ENCODE data around the gene TRPM2. TPM values are rescaled to one million over a fixed set of nuclear protein-coding genes. Genes with fewer than 3 reads are reported as not detected.

Gene TRPM2
- total and polyA plus RNA-seq, 2 of the 8 experiments (the other 6 are each of a cell fraction or from before 2014, with no cell fraction given): 0.27 to 0.28 TPM

DNA sequence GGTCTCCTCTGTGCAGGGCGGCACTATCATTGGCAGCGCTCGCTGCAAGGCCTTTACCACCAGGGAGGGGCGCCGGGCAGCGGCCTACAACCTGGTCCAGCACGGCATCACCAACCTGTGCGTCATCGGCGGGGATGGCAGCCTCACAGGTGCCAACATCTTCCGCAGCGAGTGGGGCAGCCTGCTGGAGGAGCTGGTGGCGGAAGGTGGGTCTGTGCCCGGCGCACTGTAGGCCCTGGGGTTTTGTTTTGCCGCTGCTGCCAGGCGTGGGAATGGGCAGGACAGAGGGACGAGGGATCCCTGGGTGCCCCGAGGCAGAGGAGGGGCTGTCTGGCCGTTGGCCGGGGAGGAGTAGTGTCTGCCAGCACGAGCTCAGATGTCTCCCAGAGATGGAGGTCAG is 41.3 kb upstream of the TRPM2 start:
- H3K23ac ChIP-seq (ENCODE audit: insufficient read length): no peak overlapping the region
- POLR2A ChIA-PET (ENCODE audit: partially characterized antibody): no interaction called here

More for the DNA sequence above, 41.3 kb upstream of the TRPM2 start:
- Histone ChIP-seq H3K79me2 (ENCODE audit: control insufficient read depth in 1 of 2, insufficient read depth in 2 of 2, low read length in 2 of 2) (no peaks in the 10 kb centered on the region), H4K8ac (ENCODE audit: extremely low read depth, insufficient read depth, low read length) (no peak overlapping the region), H3K4ac (replicated peaks; ENCODE audit: insufficient read length, low read depth, low read length) (no peak overlapping the region), H3K14ac (ENCODE audit: insufficient read length) (no peak overlapping the region), H4K20me1 (replicated peaks in 1 of 2; ENCODE audit: control insufficient read depth in 1 of 2, insufficient read depth in 2 of 2, low read length in 2 of 2) (peaks cover 0 to 11% of the 10 kb centered on the region in 2 experiments), H2AK5ac (ENCODE audit: low read depth, low read length) (no peak overlapping the region), H3K9ac (replicated peaks in 1 of 4; ENCODE audit: extremely low read depth in 1 of 4, low read depth in 3 of 4, low read length in 3 of 4) (no peak overlapping the region), H2BK20ac (ENCODE audit: low read length) (no peak overlapping the region), H3K36me3 (ENCODE audit: control insufficient read depth in 2 of 4, insufficient read depth in 4 of 4, low read length in 3 of 4) (peaks cover 0 to 23% (median 11%) of the 10 kb centered on the region in 4 experiments; a peak in 5 of 8 replicates), H3K4me1 (replicated peaks in 1 of 4; ENCODE audit: control insufficient read depth in 3 of 4, insufficient read depth in 4 of 4, low read length in 3 of 4) (no peaks in the 10 kb centered on the region), H2BK120ac (replicated peaks; ENCODE audit: low read depth, low read length) (no peak overlapping the region), H3K18ac (ENCODE audit: extremely low read depth, low read length) (no peak overlapping the region), H3K4me3 (ENCODE audit: extremely low read depth in 1 of 4, insufficient read depth in 2 of 4, low read depth in 3 of 4, low read length in 4 of 4) (no peak overlapping the region), H4K91ac (replicated peaks; ENCODE audit: insufficient read length, low read length) (no peak overlapping the region), H3K27me3 (replicated peaks in 1 of 4; ENCODE audit: control insufficient read depth in 3 of 4, extremely low read depth in 1 of 4, insufficient read depth in 3 of 4, low read length in 3 of 4) (no peaks in the 10 kb centered on the region), H2BK15ac (ENCODE audit: low read length) (no peak overlapping the region), H4K5ac (ENCODE audit: insufficient read length, low read depth, low read length) (no peak overlapping the region), H3K4me2 (ENCODE audit: insufficient read depth in 1 of 2, low read depth in 2 of 2, low read length in 2 of 2) (no peak overlapping the region), H3K9me3 (ENCODE audit: insufficient read depth in 2 of 2, low read depth in 1 of 2, low read length in 1 of 2) (no peaks in the 10 kb centered on the region), H3K56ac (replicated peaks; ENCODE audit: insufficient read length, low read depth, low read length) (no peak overlapping the region), H3K79me1 (ENCODE audit: low read depth, low read length) (no peaks in the 10 kb centered on the region; the same call in 1 of the 2 replicates), H2BK12ac (ENCODE audit: low read depth, low read length) (no peak overlapping the region), H2AFZ (ENCODE audit: low read length) (no peak overlapping the region), H3K23me2 (ENCODE audit: low read depth, low read length) (no peaks in the 10 kb centered on the region), H2BK5ac (ENCODE audit: low read depth, low read length) (no peak overlapping the region; the same call in 1 of the 2 replicates), H3K27ac (ENCODE audit: low read depth, low read length) (no peak overlapping the region)
- DNase-seq (ENCODE audit: low read depth in 1 of 2, low spot score in 2 of 2): no peak
- 93% methylated on average over 20 of the region's 22 CpGs; no CpG with 5 or more reads in 1 of the 2 experiments for WGBS, 2 experiments (ENCODE audit: extremely low coverage in 1 of 2, insufficient coverage in 1 of 2, insufficient read length in 1 of 2, insufficient replicate concordance in 2 of 2, low coverage in 1 of 2, low lambda C conversion rate in 2 of 2, missing lambda C conversion rate in 1 of 2)
- CTCF ChIA-PET (ENCODE audit: partially characterized antibody): interaction anchor here (1.0 kb wide), 1 partner anchor 16 kb away, joined by 3 read pairs; no protein-coding TSS in a partner anchor
- no peak for FAIRE-seq
- TF ChIP-seq, protein P1, sequence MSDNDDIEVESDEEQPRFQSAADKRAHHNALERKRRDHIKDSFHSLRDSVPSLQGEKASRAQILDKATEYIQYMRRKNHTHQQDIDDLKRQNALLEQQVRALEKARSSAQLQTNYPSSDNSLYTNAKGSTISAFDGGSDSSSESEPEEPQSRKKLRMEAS (IDR thresholded peaks at IDR 0.05): no peak
- no peak for TF ChIP-seq RFX5 (IDR thresholded peaks at IDR 0.05; ENCODE audit: borderline replicate concordance, low read depth, low read length)
- TF ChIP-seq SRF (IDR thresholded peaks at IDR 0.05; ENCODE audit: low read depth, low read length): no peak
- TF ChIP-seq, protein P2, sequence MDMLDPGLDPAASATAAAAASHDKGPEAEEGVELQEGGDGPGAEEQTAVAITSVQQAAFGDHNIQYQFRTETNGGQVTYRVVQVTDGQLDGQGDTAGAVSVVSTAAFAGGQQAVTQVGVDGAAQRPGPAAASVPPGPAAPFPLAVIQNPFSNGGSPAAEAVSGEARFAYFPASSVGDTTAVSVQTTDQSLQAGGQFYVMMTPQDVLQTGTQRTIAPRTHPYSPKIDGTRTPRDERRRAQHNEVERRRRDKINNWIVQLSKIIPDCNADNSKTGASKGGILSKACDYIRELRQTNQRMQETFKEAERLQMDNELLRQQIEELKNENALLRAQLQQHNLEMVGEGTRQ (IDR thresholded peaks at IDR 0.05; ENCODE audit: low read length): no peak
- TF ChIP-seq ASH2L (IDR thresholded peaks at IDR 0.05; ENCODE audit: low read length): no peak
- TF ChIP-seq SP2 (IDR thresholded peaks at IDR 0.05; ENCODE audit: low read length): no peak
- TF ChIP-seq EGR1 (IDR thresholded peaks at IDR 0.05; ENCODE audit: borderline replicate concordance, low read depth, low read length): no peak
- no peak for TF ChIP-seq SIRT6 (IDR thresholded peaks at IDR 0.05; ENCODE audit: low read length)
- TF ChIP-seq HDAC2 (IDR thresholded peaks at IDR 0.05; ENCODE audit: borderline replicate concordance in 1 of 2, low read depth in 2 of 2, low read length in 2 of 2): no peak

Measured in H1 (cell line).